Kidney (tissue), 14 donors: Measurements from ENCODE around the gene CPXM2. TPM values are rescaled to one million over a fixed set of nuclear protein-coding genes. Genes with fewer than 3 reads are reported as not detected.

Source experiments
- DNase-seq, 5 donors: peaks; one replicate each; pipeline ENCODE4 v3.0.0-alpha.2; 2013 to 2020
- FAIRE-seq: peaks from 2 replicates; lab custom pipeline; 2012; peaks lifted over from hg19 to GRCh38; lab: Jason Lieb, UNC
- H3K27ac ChIP-seq, 2 donors: one replicate each; pipeline ENCODE4 v1.7.0; 2013; ENCODE audit warnings: low read depth in 2 of 2, low read length in 2 of 2, inconsistent platforms in 1 of 2
- H3K27me3 ChIP-seq: one replicate; pipeline ENCODE4 v1.7.1; 2013; ENCODE audit warnings: low read length, inconsistent platforms; ENCODE audit not compliant: control insufficient read depth, insufficient read depth
- H3K36me3 ChIP-seq, 3 donors: one replicate each; pipeline versions ENCODE4 v1.7.0 to v1.7.1; 2013; ENCODE audit warnings: low read length in 3 of 3, control low read depth in 1 of 3, inconsistent platforms in 1 of 3; ENCODE audit not compliant: insufficient read depth in 3 of 3, control insufficient read depth in 2 of 3
- H3K4me1 ChIP-seq, 3 donors: one replicate each; pipeline versions ENCODE4 v1.7.0 to v1.7.1; 2013; ENCODE audit warnings: low read length in 3 of 3, inconsistent platforms in 1 of 3, low read depth in 1 of 3; ENCODE audit not compliant: control insufficient read depth in 2 of 3, insufficient read depth in 2 of 3
- H3K4me3 ChIP-seq, 3 donors: one replicate each; pipeline versions ENCODE4 v1.7.0 to v1.8.1; 2013; ENCODE audit warnings: low read length in 3 of 3, control low read depth in 1 of 3, inconsistent platforms in 1 of 3
- H3K9ac ChIP-seq, 3 donors: one replicate each; pipeline versions ENCODE4 v1.7.0 to v1.7.1; 2013; ENCODE audit warnings: low read length in 3 of 3, control low read depth in 1 of 3, inconsistent platforms in 1 of 3
- H3K9me3 ChIP-seq, 3 donors: one replicate each; pipeline versions ENCODE4 v1.7.0 to v1.7.1; 2013; ENCODE audit warnings: low read length in 3 of 3, control low read depth in 1 of 3, inconsistent platforms in 1 of 3; ENCODE audit not compliant: control insufficient read depth in 2 of 3, insufficient read depth in 1 of 3
- intact Hi-C: fragments of 100-400 bp; cut with DNase I; formaldehyde crosslinking; loops from one replicate; pipeline ENCODE4 v1.11.1; 2022
- polyA plus RNA-seq: library from polyadenylated mRNA; stranded (reverse); fragments of 350-450 nt; fragmentation: Illumina TruSeq; extraction: RNeasy Lipid Tissue Mini Kit (QIAGEN cat#74804); gene quantifications from one replicate; pipeline ENCODE4 v1.2.3, GENCODE V29; 2014; ENCODE audit warnings: low read depth, low replicate concordance; ENCODE audit not compliant: insufficient read depth
- total RNA-seq: library from RNA; stranded (reverse); fragmentation: NEBNext Ultra II Directional; extraction: Animal tissue kit (Norgen Biotek cat#: 25700); gene quantifications from one replicate; pipeline ENCODE4 v1.2.1, GENCODE V29; 2021
- TF ChIP-seq, protein P1 (sequence below): IDR thresholded peaks from 3 replicates; pipeline ENCODE4 v1.5.1; 2012; ENCODE audit warnings: mild to moderate bottlenecking, moderate library complexity, borderline replicate concordance; ENCODE audit not compliant: insufficient read depth; ENCODE audit errors: extremely low read depth
- donor health status: control.
- donor health status: control.
- donor health status: control.
- donor health status: control.
- donor health status: control.
- donor health status: DM: yes; HTN: yes; CAD: no.
- donor health status: Normal renal cell carcinoma (clear cell type).

The CPXM2 gene
- total and polyA plus RNA-seq, 2 donors from 2014 or later = 18.1 to 18.5 TPM

DNA sequence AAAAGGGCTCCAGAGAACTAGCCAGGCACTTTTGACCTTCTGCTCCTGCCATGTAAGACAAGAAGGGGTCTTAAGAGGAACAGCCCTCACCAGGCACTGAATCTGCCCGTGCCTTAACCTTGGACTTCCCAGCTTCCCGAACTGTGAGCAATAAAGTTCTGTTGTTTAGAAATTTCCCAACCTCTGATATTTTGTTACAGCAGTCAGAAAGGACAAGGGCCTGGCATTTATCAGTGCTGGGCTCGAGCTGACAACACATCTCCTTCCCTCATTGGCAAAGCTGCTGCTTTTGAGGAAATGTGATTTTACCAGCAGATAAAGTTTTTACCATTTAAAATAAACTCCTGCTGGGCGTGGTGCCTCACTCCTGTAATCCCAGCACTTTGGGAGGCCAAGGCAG is 122.0 kb downstream of the CPXM2 start:
- Histone ChIP-seq H3K27ac (no peak overlapping the region), H3K9me3 (no peaks in the 10 kb centered on the region), H3K27me3 (no peaks in the 10 kb centered on the region), H3K9ac (no peak overlapping the region), H3K4me3 (no peak overlapping the region), H3K4me1 (no peaks in the 10 kb centered on the region), H3K36me3 (peaks cover 0 to 2% (median 0%) of the 10 kb centered on the region in 3 donors)
- intact Hi-C loops = no loop called here
- no peak for FAIRE-seq
- TF ChIP-seq, protein P1, sequence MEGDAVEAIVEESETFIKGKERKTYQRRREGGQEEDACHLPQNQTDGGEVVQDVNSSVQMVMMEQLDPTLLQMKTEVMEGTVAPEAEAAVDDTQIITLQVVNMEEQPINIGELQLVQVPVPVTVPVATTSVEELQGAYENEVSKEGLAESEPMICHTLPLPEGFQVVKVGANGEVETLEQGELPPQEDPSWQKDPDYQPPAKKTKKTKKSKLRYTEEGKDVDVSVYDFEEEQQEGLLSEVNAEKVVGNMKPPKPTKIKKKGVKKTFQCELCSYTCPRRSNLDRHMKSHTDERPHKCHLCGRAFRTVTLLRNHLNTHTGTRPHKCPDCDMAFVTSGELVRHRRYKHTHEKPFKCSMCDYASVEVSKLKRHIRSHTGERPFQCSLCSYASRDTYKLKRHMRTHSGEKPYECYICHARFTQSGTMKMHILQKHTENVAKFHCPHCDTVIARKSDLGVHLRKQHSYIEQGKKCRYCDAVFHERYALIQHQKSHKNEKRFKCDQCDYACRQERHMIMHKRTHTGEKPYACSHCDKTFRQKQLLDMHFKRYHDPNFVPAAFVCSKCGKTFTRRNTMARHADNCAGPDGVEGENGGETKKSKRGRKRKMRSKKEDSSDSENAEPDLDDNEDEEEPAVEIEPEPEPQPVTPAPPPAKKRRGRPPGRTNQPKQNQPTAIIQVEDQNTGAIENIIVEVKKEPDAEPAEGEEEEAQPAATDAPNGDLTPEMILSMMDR = no peak
- DNase-seq = no peak

DNA sequence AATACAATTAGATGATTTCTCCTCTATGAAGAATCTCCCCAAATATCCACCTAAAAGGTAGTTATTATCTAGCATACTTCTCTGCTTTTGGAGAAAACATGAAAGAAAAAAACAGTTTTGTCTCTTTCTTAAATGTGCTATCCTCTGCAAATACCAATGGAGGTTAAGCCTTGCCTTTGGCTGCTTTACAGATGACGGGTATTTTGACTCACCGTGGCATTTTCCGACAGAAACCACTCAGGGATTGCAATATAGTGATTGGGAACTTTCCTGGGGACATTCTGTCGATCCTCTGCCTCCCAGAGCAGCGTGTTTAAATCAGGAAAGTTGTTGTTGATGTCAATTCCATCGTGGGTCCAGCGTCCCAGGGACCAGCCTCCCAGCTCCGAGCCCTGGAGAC is 124.8 kb downstream of the CPXM2 start:
- H3K4me3 ChIP-seq = no peak overlapping the region
- H3K9ac ChIP-seq = no peak overlapping the region
- DNase-seq (no peak), FAIRE-seq (no peak)
- no peaks in the 10 kb centered on the region for H3K9me3 ChIP-seq
- no peaks in the 10 kb centered on the region for H3K27me3 ChIP-seq
- H3K36me3 ChIP-seq = no peaks in the 10 kb centered on the region
- H3K27ac ChIP-seq = no peak overlapping the region
- TF ChIP-seq, protein P1 = no peak
- intact Hi-C loops = no loop called here
- H3K4me1 ChIP-seq = no peaks in the 10 kb centered on the region

DNA sequence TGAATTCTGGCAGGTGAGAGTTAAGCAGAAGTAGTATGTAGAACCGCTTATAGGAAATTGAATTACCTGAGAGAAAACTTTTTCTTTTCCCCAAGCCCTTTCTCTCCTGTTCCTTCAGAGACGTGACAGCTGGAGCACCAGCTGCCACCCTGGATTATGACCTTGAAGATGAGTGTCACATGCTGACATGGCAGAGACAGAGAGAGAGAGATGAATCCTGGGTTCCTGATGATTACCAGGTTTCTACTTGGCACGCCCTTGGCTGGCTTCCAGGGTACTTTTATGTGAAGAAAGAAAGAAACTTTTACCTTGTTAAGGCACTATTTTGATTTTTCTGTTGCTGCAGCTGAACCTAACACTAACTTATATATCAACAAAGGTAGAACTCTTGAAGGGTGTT is 125.6 kb downstream of the CPXM2 start:
- Histone ChIP-seq H3K27me3 (no peaks in the 10 kb centered on the region), H3K4me3 (no peak overlapping the region), H3K4me1 (no peaks in the 10 kb centered on the region), H3K36me3 (no peaks in the 10 kb centered on the region), H3K9me3 (no peaks in the 10 kb centered on the region), H3K27ac (no peak overlapping the region), H3K9ac (no peak overlapping the region)
- FAIRE-seq = no peak
- DNase-seq = no peak
- intact Hi-C loops = no loop called here
- TF ChIP-seq, protein P1 = no peak

DNA sequence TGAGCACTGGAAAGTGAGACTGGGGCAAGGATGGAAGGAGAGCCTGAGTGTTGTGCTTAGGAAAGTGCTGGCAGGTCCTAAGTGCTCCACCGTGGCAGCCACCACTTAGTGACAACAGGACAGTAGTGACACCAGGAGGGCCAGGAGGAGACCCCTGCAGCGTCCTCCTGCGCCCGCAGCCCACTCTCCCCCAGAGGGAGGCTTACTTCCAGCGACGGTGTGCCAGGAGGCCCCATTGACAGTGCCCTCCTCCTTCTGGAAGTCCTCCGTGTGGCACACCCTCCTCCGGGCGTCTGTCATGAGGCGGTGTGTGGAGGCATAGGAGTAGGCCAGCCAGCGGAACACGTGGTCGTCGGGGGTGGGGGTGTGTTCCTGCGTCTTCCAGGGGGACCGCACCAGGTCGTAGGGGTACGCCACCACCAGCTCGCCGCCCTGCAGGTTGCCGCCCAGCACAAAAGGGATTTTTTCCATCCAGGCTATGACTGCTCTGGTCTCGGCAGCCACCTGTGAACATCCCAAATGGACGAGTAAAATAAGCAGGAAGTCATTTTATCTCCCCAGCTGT is 129.9 kb downstream of the CPXM2 start:
- H3K9me3 ChIP-seq = no peaks in the 10 kb centered on the region
- H3K27ac ChIP-seq = no peak overlapping the region
- DNase-seq (no peak), FAIRE-seq (no peak)
- no peaks in the 10 kb centered on the region for H3K36me3 ChIP-seq
- no peak overlapping the region for H3K4me3 ChIP-seq
- intact Hi-C loops = no loop called here
- TF ChIP-seq, protein P1 = no peak
- no peak overlapping the region for H3K9ac ChIP-seq
- no peaks in the 10 kb centered on the region for H3K27me3 ChIP-seq
- no peaks in the 10 kb centered on the region for H3K4me1 ChIP-seq
